Stomach (tissue), 9 donors: ENCODE measurements around the gene WDR93. TPM values are rescaled to one million over a fixed set of nuclear protein-coding genes. Genes with fewer than 3 reads are reported as not detected.

Experiments used
- DNase-seq, 2 donors: peaks; one replicate each; pipeline versions ENCODE4 v3.0.0 to v3.0.0-alpha.2; 2013 to 2019
- H3K27ac ChIP-seq, 5 donors: fragments of 200-600 bp in 4 of 5; sonication (generic) in 4 of 5; one replicate each; pipeline ENCODE4 v1.5.1; 2013 to 2019; ENCODE audit warnings: mild to moderate bottlenecking in 1 of 5, moderate library complexity in 1 of 5
- H3K27me3 ChIP-seq, 3 donors: fragments of 200-600 bp; sonication (generic); one replicate each; pipeline ENCODE4 v1.5.1; 2017 to 2019; ENCODE audit warnings: mixed run types in 1 of 3
- H3K36me3 ChIP-seq, 4 donors: fragments of 200-600 bp; sonication (generic); 1 replicate in 3 of 4; 2 replicates in 1 of 4; pipeline ENCODE4 v1.5.1; 2016 to 2019
- H3K4me1 ChIP-seq, 4 donors: fragments of 200-600 bp; sonication (generic); one replicate each; pipeline ENCODE4 v1.5.1; 2016 to 2019
- H3K4me3 ChIP-seq, 4 donors: fragments of 200-600 bp; sonication (generic) in 3 of 4; one replicate each; pipeline ENCODE4 v1.5.1; 2016 to 2019; ENCODE audit warnings: mild to moderate bottlenecking in 1 of 4
- H3K9me3 ChIP-seq, 4 donors: fragments of 200-600 bp; sonication (generic); one replicate each; pipeline ENCODE4 v1.5.1; 2016 to 2019
- EP300 ChIP-seq: sonication (generic); formaldehyde crosslinking; IDR thresholded peaks from one replicate; pipeline ENCODE4 v1.6.1; 2017; ENCODE audit warnings: antibody characterized with exemption
- POLR2A ChIP-seq, 4 donors: fragments of 450-650 bp; IDR thresholded peaks; one replicate each; pipeline ENCODE4 v1.6.1; 2016; ENCODE audit warnings: antibody characterized with exemption in 4 of 4, control low read depth in 2 of 4, mild to moderate bottlenecking in 1 of 4, moderate library complexity in 1 of 4
- POLR2AphosphoS5 ChIP-seq, 3 donors: sonication (generic); formaldehyde crosslinking; IDR thresholded peaks; one replicate each; pipeline ENCODE4 v1.6.1; 2016; ENCODE audit warnings: antibody characterized with exemption in 3 of 3
- WGBS, 5 donors: extraction: QIAGEN DNeasy Blood & Tissue Kit in 3 of 5; methylation state at CpG; one replicate each; pipeline versions ENCODE4 v1.1.5 to v1.1.7; 2013 to 2018; 5-methylcytosine and 5-hydroxymethylcytosine counted together
- intact Hi-C: fragments of 100-400 bp; cut with DNase I; formaldehyde crosslinking; loops from one replicate; pipeline ENCODE4 v1.15.1; 2023; ENCODE audit warnings: low total_unique reads
- polyA plus RNA-seq, 3 donors: library from polyadenylated mRNA; stranded (reverse); fragments of 200-250 nt; gene quantifications; one replicate each; pipeline ENCODE4 v1.2.3, GENCODE V29; 2013
- total RNA-seq, 5 donors: library from RNA; depleted of rRNA; stranded (reverse); fragments of >200 nt; gene quantifications; one replicate each; pipeline versions ENCODE4 v1.1.0 to v1.2.3, GENCODE V29; 2014 to 2016
- TF ChIP-seq, protein P1 (sequence below), 7 experiments: fragments of 450-650 bp in 4 of 7; fragments of 200-600 bp in 3 of 7; sonication (generic) in 3 of 7; IDR thresholded peaks; one replicate each; pipeline ENCODE4 v1.5.1; 2016 to 2019; ENCODE audit warnings: antibody characterized with exemption in 7 of 7, control low read depth in 2 of 7, mild to moderate bottlenecking in 1 of 7
- donor health status: healthy with polysubstance abuse.
- donor health status: Bipolar disorder and iron deficiency.
- donor health status: healthy.

The WDR93 gene
- total and polyA plus RNA-seq, 8 donors, result 0.10 TPM; not detected in 7

DNA sequence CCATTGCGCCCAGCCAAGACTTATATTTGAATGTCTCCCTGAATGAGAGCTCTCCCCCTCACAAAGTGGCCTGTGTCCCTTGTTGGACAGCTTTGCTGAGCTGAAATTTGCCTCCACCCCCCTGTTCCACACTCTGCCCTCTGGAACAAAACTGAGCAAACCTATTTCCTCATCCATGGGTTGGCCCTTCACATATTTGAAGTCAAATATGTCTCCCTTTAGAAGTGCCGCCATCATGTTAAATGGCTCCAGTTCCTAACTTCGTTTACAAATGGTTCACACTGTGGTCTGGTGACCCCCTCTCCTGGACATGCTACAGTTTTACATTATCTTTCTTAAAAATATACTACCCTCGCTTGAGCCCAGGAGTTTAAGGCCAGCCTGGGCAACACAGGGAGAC is 16.1 kb upstream of the WDR93 start:
- DNase-seq, result no peak
- no peak overlapping the region for H3K4me3 ChIP-seq
- 79 to 86% (median 82%) methylated on average over 4 of the region's 4 CpGs for WGBS, 5 donors
- no peaks in the 10 kb centered on the region for H3K9me3 ChIP-seq
- intact Hi-C loops, result no loop called here
- peaks cover 0 to 15% (median 3%) of the 10 kb centered on the region in 4 donors for H3K4me1 ChIP-seq
- H3K36me3 ChIP-seq, result no peaks in the 10 kb centered on the region
- TF ChIP-seq POLR2AphosphoS5 (IDR thresholded peaks at IDR 0.05), result no peak
- no peaks in the 10 kb centered on the region for H3K27me3 ChIP-seq
- no peak overlapping the region for H3K27ac ChIP-seq

DNA sequence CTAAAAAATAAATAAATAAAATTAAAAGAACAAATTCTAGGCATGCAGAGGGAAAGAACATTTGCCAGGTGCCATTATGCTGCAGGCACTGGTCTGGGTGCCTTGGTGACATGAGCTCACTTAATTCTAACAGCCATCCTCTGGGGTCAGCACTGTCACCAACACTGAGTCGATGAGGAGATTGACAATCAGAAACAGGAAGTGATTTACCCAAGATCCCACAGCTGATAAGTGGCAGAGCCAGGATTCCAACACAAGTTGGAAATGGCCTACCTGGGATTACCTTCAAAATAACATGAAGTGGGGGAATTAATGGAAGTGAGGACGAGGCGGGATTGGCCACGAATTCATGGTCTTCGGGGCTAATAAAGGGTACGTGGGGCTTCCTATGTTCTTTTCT is 15.0 kb upstream of the WDR93 start:
- no peak overlapping the region for H3K4me3 ChIP-seq
- WGBS, 5 donors, result 68 to 90% (median 79%) methylated on average over 6 of the region's 6 CpGs
- H3K27me3 ChIP-seq, result no peaks in the 10 kb centered on the region
- peaks cover under 1 to 25% (median 14%) of the 10 kb centered on the region in 4 donors for H3K4me1 ChIP-seq
- no peak for DNase-seq
- no peak overlapping the region for H3K27ac ChIP-seq
- no peaks in the 10 kb centered on the region for H3K9me3 ChIP-seq
- TF ChIP-seq POLR2AphosphoS5 (IDR thresholded peaks at IDR 0.05) (no peak), POLR2A (IDR thresholded peaks at IDR 0.05) (no peak)
- no peaks in the 10 kb centered on the region for H3K36me3 ChIP-seq
- intact Hi-C loops, result no loop called here

DNA sequence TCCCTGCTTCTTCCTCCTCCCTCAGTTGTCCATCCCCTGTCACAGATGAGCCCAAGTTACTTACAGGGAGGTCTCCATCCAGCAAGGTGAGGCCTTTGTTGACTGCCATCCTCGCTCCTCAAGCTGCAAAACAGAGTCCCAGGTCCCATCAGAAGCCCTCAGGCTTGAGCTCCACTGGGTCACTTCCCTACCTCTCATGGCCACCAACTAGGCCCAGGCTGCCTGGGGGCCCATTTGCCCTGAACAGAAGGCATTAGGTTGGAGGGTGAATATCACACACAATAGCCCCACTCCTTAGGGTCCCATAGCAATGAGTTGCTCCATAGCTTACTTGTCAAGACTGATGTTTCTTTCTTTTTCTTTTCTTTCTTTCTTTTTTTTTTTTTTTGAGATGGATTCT is 13.2 kb upstream of the WDR93 start:
- H3K27me3 ChIP-seq, result no peaks in the 10 kb centered on the region
- no peak overlapping the region for H3K4me3 ChIP-seq
- no peaks in the 10 kb centered on the region for H3K9me3 ChIP-seq
- peaks cover 9 to 34% (median 30%) of the 10 kb centered on the region in 4 donors for H3K4me1 ChIP-seq
- 93 to 100% (median 96%) methylated on average over 1 of the region's 1 CpG for whole genome bisulfite sequencing, 5 donors
- peaks cover 0 to under 1% (median 0%) of the 10 kb centered on the region in 4 donors for H3K36me3 ChIP-seq
- DNase-seq, result no peak
- intact Hi-C loops, result no loop called here
- TF ChIP-seq POLR2A (IDR thresholded peaks at IDR 0.05), result no peak
- TF ChIP-seq, protein P1, sequence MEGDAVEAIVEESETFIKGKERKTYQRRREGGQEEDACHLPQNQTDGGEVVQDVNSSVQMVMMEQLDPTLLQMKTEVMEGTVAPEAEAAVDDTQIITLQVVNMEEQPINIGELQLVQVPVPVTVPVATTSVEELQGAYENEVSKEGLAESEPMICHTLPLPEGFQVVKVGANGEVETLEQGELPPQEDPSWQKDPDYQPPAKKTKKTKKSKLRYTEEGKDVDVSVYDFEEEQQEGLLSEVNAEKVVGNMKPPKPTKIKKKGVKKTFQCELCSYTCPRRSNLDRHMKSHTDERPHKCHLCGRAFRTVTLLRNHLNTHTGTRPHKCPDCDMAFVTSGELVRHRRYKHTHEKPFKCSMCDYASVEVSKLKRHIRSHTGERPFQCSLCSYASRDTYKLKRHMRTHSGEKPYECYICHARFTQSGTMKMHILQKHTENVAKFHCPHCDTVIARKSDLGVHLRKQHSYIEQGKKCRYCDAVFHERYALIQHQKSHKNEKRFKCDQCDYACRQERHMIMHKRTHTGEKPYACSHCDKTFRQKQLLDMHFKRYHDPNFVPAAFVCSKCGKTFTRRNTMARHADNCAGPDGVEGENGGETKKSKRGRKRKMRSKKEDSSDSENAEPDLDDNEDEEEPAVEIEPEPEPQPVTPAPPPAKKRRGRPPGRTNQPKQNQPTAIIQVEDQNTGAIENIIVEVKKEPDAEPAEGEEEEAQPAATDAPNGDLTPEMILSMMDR (IDR thresholded peaks at IDR 0.05), result no peak
- no peak for TF ChIP-seq EP300
- TF ChIP-seq POLR2AphosphoS5 (IDR thresholded peaks at IDR 0.05), result no peak
- no peak overlapping the region for H3K27ac ChIP-seq

DNA sequence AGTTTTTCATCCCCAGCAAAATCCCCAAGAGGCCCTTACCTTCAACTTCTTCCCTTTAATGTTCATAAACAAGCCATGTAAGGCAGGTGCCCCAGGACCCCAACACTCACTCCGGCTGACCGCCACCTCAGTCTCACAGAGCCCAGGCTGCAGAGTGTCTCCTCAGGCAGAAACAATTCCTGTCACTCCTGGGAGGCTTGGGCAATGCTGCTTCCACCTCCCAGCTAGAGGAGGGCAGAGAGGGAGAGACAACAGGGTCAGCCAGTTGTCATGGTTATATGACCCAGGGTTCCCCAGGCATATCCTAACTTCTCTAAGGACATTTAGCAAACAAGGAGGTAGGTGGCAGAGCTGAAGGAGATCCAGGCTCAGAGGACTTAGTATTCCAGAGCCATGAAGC is 11.4 kb upstream of the WDR93 start, which contains the start of gene PLIN1:
Gene PLIN1 (minus strand): TSS at position 156 of the 400 bp plus-strand sequence. CDS start 1,878 bp downstream, outside the sequence.
- no peaks in the 10 kb centered on the region for H3K9me3 ChIP-seq
- H3K36me3 ChIP-seq, result peaks cover 6 to 19% (median 14%) of the 10 kb centered on the region in 4 donors
- H3K27ac ChIP-seq, result peak within 1 kb of the TSS in 4 of 5 donors; percentile 63 to 85 (median 74)
- intact Hi-C loops, result no loop called here
- DNase-seq, result no peak
- H3K4me3 ChIP-seq, result no peak within 1 kb of the TSS
- TF ChIP-seq, protein P1 (IDR thresholded peaks at IDR 0.05), result no peak
- no peak for TF ChIP-seq EP300
- no peak for TF ChIP-seq POLR2AphosphoS5 (IDR thresholded peaks at IDR 0.05)
- TF ChIP-seq POLR2A (IDR thresholded peaks at IDR 0.05), result no peak
- H3K4me1 ChIP-seq, result peaks cover 9 to 32% (median 30%) of the 10 kb centered on the region in 4 donors
- H3K27me3 ChIP-seq, result no peaks in the 10 kb centered on the region
- 93 to 100% (median 94%) methylated on average over 2 of the region's 2 CpGs for WGBS, 5 donors

DNA sequence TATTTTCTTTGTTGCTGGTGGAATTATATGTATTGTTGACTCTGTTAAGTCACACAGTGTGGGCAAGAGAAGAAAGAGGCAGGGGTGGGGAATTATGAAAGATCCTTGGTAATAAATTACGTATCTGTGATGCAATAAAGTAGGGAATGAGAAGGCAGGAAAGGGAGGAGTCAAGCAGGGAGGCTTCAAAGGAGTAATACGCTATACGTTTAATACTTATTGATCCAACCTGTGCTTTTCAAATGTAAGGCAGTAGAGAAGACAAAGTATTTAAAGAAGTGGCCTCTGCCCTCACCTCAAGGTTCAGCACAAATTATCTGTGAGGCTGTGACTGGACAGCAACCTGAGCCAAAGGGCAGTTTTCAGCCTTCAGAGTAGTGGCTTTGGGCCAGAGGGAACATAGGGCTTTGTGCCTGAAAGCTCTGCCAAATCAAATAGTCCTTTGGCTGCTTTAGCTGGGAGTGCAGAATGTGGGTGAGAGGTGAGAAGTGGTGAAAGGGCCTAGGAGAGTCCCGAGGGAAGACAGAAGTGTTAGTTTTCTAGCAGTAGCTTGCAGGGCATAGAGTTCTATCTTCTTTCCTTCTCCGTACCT is 10.2 kb upstream of the WDR93 start:
- intact Hi-C loops, result no loop called here
- Histone ChIP-seq H3K27me3 (no peaks in the 10 kb centered on the region), H3K4me1 (peaks cover 9 to 32% (median 30%) of the 10 kb centered on the region in 4 donors), H3K4me3 (no peak overlapping the region), H3K27ac (peak overlapping the region; percentile 63 to 85 (median 65)), H3K9me3 (no peaks in the 10 kb centered on the region), H3K36me3 (peaks cover 6 to 29% (median 22%) of the 10 kb centered on the region in 4 donors)
- DNase-seq, result peak; percentile 84 to 85
- TF ChIP-seq, protein P1 (IDR thresholded peaks at IDR 0.05), result no peak
- TF ChIP-seq POLR2AphosphoS5 (IDR thresholded peaks at IDR 0.05), result peak; percentile 34 to 89 (median 50)
- 27 to 46% (median 35%) methylated on average over 5 of the region's 5 CpGs for WGBS, 5 donors
